Right renal cortex interstitium (tissue), 3 donors: ENCODE results near the gene NDUFB7. TPM values are rescaled to one million over a fixed set of nuclear protein-coding genes. Genes with fewer than 3 reads are reported as not detected.
"Not testable (repeated sequence)": the region's sequence is repeated elsewhere in the genome, so short reads cannot be mapped to it uniquely, and the experiment has no call there.

Experiments used
- DNase-seq, 3 donors: peaks; one replicate each; pipeline ENCODE4 v3.0.0-alpha.2; 2013; ENCODE audit warnings: low read depth in 3 of 3, low spot score in 2 of 3
- polyA plus RNA-seq, 3 donors: library from polyadenylated mRNA; unstranded; fragments of 120-200 nt; gene quantifications; one replicate each; pipeline ENCODE4 v1.2.1, GENCODE V29; 2013; ENCODE audit not compliant: insufficient read length in 3 of 3

NDUFB7 gene
- polyA plus RNA-seq, 3 donors = 76.7 to 96.7 (median 88.4) TPM

DNA sequence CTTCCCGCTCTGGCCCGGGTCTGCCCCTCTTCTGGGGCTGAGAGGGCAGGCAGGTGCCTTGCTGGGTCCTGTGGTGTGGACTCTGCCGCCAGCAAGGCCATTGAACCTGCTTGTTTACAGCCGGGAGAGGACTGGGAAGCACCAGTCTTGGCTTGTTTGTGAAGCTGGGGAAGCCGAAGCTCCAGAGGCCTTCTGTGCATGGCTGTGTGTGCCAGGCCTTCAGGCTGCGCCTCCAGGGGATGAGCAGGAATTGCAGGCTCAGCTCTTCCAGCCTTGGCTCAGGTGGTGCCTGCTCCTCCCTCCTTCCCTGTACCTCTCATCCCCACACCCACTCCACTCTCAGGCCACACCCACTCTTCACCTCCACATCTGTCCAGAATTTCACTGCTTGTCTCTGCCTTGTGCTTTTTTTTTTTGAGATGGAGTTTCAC, 17.5 kb downstream of the NDUFB7 start:
- no peak for DNase-seq

DNA sequence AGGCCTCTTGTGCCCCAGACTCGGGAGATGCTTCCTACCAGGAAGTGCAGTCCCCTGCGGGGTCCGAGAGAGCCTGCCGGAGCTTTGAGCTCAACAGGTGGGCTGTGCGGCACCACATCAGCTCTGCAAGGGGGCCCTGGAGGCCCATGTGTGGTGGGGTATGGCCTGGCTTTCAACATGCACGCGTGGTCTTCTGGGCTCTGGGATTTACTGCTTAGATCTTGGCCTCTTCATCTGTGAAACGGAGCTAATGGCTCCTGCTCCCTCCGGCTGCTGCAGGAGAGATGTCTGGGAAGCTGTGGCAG, 18.0 kb downstream of the NDUFB7 start:
- DNase-seq = no peak

DNA sequence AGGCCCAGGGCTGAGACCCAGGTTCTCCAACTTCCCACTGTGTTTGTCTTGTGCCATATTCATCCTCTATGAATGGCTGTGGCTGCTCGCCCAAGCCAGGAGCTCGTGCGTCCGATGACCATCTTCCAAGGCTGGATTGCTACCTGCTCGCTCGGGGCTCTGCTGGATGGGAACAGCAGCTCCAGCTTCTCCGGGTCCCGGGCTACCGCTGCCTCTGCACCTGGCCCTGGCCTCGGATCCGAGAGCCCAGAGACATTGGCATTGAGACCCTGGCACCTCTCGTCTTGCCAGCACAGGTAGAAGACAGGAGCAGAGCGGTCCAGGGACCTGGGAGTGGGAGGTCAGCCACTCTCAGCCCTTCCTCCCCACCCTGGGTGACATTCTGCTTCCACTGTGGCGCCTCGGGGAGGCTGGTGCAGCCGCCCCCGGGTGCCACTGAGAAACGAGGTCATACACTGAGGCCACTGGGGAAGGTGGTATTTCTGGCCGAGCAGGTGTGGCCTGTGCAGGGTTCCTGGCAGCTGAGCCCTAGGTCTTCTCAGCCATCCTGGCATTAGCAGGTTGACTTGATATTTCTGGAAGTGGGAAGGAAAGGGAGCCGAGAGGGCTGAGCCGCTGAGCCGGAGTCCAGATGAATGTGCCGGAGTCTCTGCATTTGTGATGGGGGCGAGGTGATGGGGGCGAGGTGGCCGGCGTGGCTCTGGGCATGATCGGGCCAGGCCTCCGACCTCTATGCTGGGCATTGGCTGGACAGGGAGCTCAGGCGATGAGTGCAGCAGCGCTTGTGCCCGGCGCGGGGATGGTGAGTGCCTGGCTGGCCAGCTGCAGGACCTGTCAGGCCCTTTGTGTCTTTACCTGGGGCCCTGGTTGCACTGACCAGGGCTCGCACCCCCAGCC, 18.6 kb downstream of the NDUFB7 start:
- no peak for DNase-seq

DNA sequence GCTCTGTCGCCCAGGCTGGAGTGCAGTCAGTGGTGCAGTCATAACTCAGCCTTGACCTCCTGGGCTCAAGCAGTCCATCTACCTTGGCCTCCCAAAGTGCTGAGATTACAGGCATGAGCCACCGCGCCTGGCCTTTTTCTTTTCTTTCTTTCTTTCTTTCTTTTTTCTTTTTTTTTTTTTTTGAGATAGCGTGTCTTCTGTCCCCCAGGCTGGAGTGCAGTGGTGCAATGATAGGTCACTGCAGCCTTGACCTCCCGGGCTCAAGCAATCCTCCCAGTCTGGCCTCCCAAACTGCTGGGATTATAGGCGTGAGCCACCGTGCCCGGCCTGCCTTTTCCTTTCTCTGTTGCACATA, 19.9 kb downstream of the NDUFB7 start:
- DNase-seq = not testable (repeated sequence)

DNA sequence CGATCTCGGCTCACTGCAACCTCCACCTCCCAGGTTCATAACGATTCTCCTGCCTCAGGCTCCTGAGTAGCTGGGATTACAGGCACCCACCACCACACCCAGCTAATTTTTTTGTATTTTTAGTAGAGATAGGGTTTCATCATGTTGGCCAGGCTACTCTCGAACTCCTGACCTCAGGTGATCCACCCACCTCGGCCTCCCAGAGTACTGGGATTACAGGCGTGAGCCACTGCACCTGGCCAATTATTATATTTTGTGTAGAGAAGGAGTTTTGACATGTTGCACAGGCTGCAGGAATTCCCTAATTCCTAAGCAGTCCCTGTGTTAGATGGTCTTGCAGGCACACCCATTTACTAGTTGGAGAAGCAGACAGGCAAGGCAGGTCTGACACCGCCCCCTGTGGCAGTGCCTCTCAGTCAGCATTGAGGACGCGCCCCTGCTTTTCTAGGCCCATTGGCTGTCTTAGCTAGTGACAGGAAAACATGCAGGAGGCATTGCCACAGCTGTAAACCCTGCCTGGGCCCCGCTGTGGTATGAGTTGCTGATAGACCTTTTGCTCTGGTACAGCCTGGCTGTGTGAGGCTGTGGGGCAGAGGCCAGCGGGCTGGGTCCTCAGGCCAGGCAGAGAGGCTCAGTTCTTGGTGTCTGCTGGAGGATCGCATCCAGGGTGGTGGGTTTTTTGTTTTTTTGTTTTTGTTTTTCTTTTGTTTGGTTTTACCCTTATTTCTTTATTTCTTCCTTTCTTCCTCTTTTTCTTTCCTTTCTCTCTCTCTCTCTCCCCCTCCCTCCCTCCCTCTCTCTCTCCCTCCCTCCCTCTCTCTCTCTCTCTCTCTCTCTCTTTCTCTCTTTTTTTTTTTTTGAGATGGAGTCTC, 20.5 kb downstream of the NDUFB7 start:
- DNase-seq = not testable (repeated sequence)

DNA sequence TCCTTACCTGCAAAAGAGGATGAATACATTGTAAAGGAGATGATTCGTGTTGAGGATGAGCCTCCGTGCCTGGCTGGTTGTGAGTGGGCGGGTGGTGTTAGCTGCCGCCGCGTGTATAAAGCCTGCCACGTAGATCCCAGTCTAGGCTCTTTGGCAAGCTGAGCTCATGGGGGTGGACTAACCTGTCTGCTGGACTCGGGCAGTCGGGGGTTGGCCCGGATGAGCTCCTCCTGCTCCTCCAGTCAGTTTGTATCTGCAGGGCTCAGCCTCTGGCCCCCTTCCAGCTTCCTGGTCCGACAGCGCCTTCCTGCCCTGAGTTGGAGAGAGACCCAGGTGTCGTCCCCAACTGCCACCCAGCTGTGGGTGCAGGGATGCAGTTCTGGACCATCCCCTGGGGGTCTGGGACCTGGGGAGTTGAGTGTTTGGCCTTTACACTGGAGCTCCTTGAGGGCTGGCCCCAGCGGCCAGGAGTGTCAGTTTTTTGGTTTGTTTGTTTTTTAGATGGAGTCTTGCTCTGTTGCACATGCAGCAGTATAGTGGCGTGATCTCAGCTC, 21.6 kb downstream of the NDUFB7 start:
- DNase-seq = no peak

DNA sequence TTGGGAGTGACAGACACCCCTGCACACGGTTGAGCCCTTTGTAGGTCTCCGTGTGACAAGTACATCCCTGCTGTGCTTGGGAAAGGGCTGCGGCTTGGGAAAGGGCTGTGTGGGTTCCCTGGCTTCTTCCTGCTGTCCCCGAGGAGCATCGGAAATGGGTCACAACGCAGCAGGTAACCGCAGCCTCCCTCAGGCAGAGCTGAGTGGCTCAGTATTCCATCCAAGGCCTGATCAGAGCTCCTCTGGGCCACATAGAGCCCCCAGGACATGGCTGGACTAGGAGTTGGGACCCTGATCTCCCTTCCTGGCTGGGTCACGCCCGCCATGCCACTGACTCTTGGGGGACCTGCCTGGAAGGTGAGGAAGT, 26.2 kb downstream of the NDUFB7 start:
- DNase-seq = no peak

DNA sequence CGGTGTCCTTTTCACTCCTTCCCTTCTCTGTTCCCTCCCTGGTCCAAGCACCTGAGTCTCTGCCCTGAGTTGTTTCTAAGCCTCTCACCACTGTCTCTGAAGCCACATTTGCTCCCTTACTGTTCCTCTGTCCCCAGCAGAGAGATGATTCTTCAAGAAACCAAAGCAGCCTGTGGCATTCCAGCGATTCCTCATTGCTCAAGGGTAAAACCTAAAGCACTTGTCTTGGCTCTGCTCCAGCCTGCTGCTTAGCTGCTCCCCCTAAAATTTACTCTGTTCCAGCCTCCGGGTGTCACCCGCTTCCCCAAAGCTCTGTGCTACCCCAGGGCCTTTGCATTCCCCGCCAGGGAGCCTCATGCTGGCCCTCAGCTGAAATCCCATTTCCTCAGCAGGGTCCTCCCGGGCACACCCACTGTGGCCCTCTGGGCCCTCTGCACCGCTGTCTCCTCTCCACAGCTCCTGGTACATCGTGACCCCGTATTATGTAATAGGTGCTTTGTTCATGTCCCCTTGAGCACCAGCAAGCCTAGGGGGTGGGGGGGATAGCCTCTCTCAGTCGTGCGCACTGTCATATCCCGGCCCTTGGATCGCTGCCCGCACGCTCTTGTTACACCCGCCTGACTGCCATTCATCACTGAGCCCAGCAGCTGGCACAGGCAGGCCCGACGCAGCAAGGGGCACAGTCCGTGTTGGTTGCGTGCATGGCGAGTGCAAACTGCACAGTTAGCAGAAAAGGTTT, 26.7 kb downstream of the NDUFB7 start:
- DNase-seq = no peak

DNA sequence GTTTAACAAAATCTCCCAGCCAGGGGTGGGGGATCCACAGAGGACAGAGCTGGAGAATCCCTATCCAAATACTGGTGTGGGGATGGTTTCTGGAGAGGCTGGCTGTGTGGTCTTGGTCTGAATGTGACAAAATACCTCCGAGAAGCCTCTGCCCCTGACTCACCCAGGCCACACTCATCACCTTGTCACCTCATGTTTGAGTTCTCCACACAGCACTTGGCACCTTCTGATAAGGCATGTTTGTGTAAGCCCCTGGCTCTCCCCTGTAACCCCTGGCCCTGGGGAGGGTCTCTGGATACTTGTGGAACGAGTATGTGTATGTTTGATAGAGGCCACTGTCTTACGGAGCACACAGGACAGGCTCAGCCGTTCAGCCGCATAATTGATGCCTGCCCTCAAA, 27.8 kb downstream of the NDUFB7 start:
- no peak for DNase-seq

DNA sequence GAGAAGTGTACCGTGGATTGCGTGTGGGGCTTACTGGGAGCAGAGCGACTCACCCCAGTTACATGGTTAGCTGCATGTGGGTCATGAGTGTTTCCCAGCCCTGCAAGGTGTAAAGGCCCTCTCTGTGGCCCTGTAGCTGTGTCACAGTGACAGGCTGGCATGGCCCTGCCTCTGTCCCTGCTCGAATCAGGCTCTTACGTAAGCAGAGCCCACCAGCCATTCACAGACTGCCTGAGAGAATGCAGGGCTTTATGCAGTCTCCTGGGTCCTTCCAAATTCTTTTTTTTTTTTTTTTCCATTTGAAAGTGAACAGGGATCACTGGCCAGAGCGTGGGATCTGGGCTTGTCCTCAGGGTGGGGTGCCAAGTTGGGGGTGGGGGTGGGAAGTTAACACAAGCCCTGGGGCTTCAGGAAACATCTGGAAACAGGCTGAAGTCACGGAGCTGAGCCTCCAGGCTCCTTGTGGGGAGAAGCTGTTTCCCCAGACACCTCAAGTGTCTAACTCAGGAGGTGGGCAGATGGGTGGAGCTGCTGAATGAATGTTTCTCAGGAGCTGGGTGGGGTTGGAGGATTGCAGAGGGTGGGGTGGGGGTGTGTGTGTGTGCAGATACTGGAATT, 29.0 kb downstream of the NDUFB7 start:
- no peak for DNase-seq

DNA sequence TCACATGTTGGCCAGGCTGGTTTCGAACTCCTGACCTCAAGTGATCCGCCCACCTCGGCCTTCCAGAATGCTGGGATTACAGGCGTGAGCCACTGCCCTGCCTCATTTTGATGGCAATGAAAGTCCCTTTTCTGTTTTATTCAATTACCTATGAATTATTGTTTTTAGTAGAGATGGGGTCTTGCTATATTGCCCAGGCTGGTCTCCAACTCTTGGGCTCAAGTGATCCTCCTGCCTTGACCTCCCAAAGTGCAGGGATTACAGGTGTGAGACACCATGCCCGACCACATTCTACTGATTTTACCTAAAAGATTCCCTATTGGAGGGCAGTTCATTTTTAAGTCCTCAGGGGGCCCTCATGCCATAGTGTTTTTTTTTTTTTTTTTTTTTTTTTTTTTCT, 29.9 kb downstream of the NDUFB7 start:
- not testable (repeated sequence) for DNase-seq

DNA sequence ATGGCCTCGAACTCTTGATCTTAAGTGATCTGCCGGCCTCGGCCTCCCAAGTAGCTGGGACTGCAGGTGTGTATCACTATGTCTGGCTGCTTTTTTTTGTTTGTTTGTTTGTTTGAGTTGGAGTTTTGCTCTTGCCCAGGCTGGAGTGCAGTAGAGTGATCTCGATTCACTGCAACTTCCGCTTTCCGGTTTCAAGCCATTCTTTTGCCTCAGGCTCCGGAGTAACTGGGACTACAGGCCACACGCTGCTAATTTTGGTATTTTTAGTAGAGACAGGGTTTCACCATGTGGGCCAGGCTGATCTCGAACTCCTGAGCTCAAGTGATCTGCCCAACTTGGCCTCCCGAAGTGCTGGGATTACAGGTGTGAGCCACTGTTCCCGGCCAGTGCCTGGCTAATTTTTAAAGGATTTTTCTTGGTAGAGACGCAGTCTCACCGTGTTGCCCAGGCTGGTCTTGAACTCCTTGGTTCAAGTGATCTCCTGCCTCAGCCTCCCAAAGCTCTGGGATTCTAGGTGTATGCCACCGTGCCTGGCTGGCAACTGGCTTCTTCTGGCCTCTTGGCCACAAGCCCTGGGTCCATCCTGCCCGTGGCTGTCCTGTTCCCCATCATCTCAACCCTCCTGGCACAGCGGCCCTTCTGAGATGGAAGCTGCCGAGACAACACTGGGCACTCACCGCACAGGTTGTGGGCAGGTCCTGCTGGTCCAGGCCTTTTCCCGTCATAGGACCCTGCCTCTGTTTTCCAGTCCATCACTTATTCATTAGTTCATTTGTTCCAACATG, 30.9 kb downstream of the NDUFB7 start:
- no peak for DNase-seq

DNA sequence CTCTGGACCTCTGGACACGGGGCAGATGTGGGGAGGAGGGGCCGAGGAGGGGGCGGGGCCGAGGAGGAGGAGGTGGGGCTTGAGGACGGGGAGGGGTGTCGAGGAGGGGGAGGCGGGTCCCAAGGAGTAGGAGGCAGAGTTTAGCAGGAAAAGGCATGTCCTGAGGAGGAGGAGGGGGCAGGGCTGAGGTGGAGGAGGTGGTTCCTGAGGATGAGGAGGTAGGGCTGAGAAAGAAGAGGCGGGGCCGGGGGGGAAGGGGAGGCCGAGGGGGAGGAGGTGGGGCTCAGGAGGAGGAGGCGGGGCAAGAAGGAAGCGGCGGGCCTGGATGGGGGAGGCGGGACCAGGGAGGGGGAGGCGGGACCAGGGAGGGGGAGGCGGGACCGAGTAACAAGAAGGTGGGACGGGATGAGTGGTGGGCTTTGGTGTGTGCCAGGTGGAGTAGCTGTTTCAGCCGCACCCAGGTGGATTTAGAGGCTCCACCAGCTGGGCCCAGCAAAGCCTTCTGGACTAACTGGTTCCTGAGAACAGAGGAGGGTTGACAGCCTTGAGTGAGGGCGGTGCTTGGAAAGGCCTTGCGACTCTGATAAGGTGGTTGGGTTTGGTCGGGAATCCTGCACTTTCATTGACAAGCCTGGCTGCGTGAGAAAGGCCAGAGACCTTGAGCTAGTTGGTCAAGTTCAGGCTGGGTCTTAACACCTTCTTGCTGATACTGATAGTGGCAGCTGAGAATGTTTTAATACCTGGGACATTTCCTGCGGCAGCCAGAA, 34.8 kb downstream of the NDUFB7 start:
- DNase-seq = peak in 1 of 3 donors; percentile 62

DNA sequence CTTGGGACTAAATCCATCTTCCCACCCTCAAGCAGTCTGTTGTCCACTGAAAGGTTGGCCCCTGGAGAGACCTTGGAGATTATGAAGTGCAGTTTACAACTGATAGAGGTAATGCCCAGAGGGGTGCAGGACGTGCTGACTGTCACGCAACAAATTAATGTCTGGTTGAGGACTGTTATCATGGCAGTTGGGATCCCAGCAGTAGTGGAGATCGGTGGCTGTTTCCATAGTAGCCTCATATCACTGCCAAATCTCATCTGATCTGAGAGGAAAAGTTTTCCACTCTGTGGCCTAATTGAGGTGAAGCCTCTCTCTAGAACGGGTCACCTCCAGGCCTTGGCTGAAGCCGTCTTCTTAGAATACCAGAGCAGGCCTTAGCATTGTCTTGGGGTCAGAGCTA, 38.4 kb downstream of the NDUFB7 start:
- DNase-seq = no peak

DNA sequence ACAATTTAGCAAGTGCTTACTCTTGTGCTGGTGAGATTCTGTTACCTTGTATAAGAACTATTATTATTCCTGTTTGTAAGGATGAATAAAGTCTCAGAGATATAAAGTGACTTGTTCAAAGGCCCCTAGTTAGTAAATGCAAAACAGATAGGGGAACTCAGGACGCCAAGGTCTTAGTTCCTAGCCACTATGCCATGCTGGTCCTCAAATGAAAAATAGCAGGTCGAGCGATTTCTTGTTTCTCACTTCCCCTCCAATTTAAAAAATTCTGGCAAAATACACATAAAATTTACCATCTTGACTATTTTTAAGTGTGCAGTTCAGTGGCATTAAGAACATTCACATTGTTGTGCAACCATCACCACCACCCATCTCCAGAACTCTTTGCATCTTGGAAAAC, 41.4 kb downstream of the NDUFB7 start:
- no peak for DNase-seq

DNA sequence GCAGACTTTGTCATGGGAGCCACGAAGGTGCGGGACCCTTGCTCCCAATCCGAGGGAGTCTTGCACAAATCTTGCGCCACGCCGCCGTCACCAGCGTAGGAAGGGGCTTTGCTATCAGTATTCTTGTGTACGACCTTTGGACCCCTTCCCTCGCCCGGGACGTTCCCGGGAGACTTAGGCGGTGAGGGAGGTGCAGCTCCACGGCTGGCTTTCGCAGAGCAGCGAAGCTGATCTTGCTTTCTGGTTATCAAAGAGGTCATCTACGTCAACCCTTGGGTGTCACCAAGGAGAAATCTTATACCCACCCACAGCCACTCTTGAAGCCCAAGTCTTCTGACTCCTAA, 41.9 kb downstream of the NDUFB7 start:
- DNase-seq = no peak

DNA sequence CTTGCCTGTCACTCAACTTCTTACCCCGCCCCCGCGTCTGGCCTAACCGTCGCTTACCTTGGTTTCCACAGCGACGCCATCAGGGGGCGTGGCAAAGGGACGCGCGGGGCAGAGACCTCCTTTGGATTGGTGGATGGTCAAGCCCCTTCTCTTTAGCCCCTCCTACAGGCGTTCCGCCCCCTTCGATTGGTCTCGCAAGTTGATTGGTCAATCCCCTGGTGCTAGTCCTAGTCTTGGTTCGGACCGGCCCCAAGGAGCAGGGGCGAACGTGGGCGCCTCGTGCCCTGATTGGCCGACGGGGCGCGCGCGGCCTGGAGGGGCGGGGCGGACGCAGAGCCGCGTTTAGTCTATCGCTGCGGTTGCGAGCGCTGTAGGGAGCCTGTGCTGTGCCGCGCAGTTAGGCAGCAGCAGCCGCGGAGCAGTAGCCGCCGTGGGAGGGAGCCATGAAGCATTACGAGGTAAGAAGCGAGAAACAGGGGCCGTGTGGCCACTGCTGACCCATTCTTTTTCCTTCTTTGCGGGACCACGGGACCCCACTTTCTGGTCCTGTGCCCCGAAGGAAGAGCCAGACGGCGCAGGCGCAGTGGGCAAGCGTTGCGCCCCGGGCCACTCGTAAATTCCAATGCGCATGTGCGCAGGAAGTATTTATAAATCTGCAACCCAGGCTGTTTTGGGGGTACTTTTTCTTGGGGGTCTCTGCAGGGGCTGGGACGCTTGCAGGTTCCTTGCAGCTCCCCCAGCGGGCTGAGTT, 42.4 kb downstream of the NDUFB7 start, which contains the start of gene TECR:
Gene TECR, plus strand, starts transcription at position 341 of the 751 bp plus-strand sequence. Its CDS starts 103 bp downstream, at position 444.
- DNase-seq = peak; percentile 99 to 100 (median 99)
